ENCODE data around the gene PPFIBP1. TPM values are rescaled to one million over a fixed set of nuclear protein-coding genes. Genes with fewer than 3 reads are reported as not detected.

The PPFIBP1 gene
- total and polyA plus RNA-seq, 2 of the 8 experiments (the other 6 are each of a cell fraction or from before 2014, with no cell fraction given): 7.7 to 31.3 TPM

- 86% methylated on average over 2 of the region's 2 CpGs; no CpG with 5 or more reads in 1 of the 2 experiments for WGBS, 2 experiments (ENCODE audit: extremely low coverage in 1 of 2, insufficient coverage in 1 of 2, insufficient read length in 1 of 2, insufficient replicate concordance in 2 of 2, low coverage in 1 of 2, low lambda C conversion rate in 2 of 2, missing lambda C conversion rate in 1 of 2)
- Histone ChIP-seq H4K91ac (replicated peaks; ENCODE audit: insufficient read length, low read length) (no peak overlapping the region), H3K23ac (ENCODE audit: insufficient read length) (no peak overlapping the region), H3K79me2 (ENCODE audit: control insufficient read depth in 1 of 2, insufficient read depth in 2 of 2, low read length in 2 of 2) (no peaks in the 10 kb centered on the region), H2BK15ac (ENCODE audit: low read length) (no peak overlapping the region), H2AFZ (ENCODE audit: low read length) (no peak overlapping the region), H3K4me2 (ENCODE audit: insufficient read depth in 1 of 2, low read depth in 2 of 2, low read length in 2 of 2) (no peak overlapping the region), H2BK120ac (replicated peaks; ENCODE audit: low read depth, low read length) (no peak overlapping the region), H3K23me2 (ENCODE audit: low read depth, low read length) (no peaks in the 10 kb centered on the region), H4K5ac (ENCODE audit: insufficient read length, low read depth, low read length) (no peak overlapping the region), H3K36me3 (ENCODE audit: control insufficient read depth in 2 of 4, insufficient read depth in 4 of 4, low read length in 3 of 4) (no peaks in the 10 kb centered on the region), H3K18ac (ENCODE audit: extremely low read depth, low read length) (no peak overlapping the region), H3K27ac (ENCODE audit: low read depth, low read length) (no peak overlapping the region), H3K79me1 (ENCODE audit: low read depth, low read length) (no peaks in the 10 kb centered on the region), H4K20me1 (replicated peaks in 1 of 2; ENCODE audit: control insufficient read depth in 1 of 2, insufficient read depth in 2 of 2, low read length in 2 of 2) (no peaks in the 10 kb centered on the region), H3K4me3 (ENCODE audit: extremely low read depth in 1 of 4, insufficient read depth in 2 of 4, low read depth in 3 of 4, low read length in 4 of 4) (no peak overlapping the region), H3K4me1 (replicated peaks in 1 of 4; ENCODE audit: control insufficient read depth in 3 of 4, insufficient read depth in 4 of 4, low read length in 3 of 4) (0 out of 7 replicates have a peak, but pooled peaks cover 0 to 3% (median 0%) of the 10 kb centered on the region in 4 experiments), H2BK20ac (ENCODE audit: low read length) (no peak overlapping the region), H3K56ac (replicated peaks; ENCODE audit: insufficient read length, low read depth, low read length) (no peak overlapping the region), H4K8ac (ENCODE audit: extremely low read depth, insufficient read depth, low read length) (no peak overlapping the region), H2BK5ac (ENCODE audit: low read depth, low read length) (no peak overlapping the region), H3K14ac (ENCODE audit: insufficient read length) (no peak overlapping the region), H3K27me3 (replicated peaks in 1 of 4; ENCODE audit: control insufficient read depth in 3 of 4, extremely low read depth in 1 of 4, insufficient read depth in 3 of 4, low read length in 3 of 4) (no peaks in the 10 kb centered on the region), H3K4ac (replicated peaks; ENCODE audit: insufficient read length, low read depth, low read length) (no peak overlapping the region), H2AK5ac (ENCODE audit: low read depth, low read length) (no peak overlapping the region), H2BK12ac (ENCODE audit: low read depth, low read length) (no peak overlapping the region), H3K9ac (replicated peaks in 1 of 4; ENCODE audit: extremely low read depth in 1 of 4, low read depth in 3 of 4, low read length in 3 of 4) (no peak overlapping the region), H3K9me3 (ENCODE audit: insufficient read depth in 2 of 2, low read depth in 1 of 2, low read length in 1 of 2) (no peaks in the 10 kb centered on the region)
- TF ChIP-seq CREB1 (IDR thresholded peaks at IDR 0.05) (no peak), TBP (IDR thresholded peaks at IDR 0.05; ENCODE audit: low read depth, low read length) (no peak), CBX5 (IDR thresholded peaks at IDR 0.05; ENCODE audit: low read depth, low read length) (no peak), FOSL1 (IDR thresholded peaks at IDR 0.05; ENCODE audit: insufficient read depth, low read depth, low read length) (no peak), ATF3 (IDR thresholded peaks at IDR 0.05; ENCODE audit: insufficient read depth, low read depth, low read length) (no peak), SIN3A (conservative IDR thresholded peaks at IDR 0.05 in 1 of 2, IDR thresholded peaks at IDR 0.05 in 1 of 2; ENCODE audit: low read depth in 1 of 2, low read length in 2 of 2) (no peak), NANOG (IDR thresholded peaks at IDR 0.05; ENCODE audit: insufficient read depth, low read depth, low read length, poor library complexity, severe bottlenecking) (no peak), KDM4A (IDR thresholded peaks at IDR 0.05; ENCODE audit: low read depth, low read length, severe bottlenecking) (no peak), RFX5 (IDR thresholded peaks at IDR 0.05; ENCODE audit: borderline replicate concordance, low read depth, low read length) (no peak), BRCA1 (IDR thresholded peaks at IDR 0.05; ENCODE audit: low read depth, low read length) (no peak), BACH1 (IDR thresholded peaks at IDR 0.05; ENCODE audit: low read length) (no peak)
- CTCF ChIA-PET (ENCODE audit: partially characterized antibody): no interaction called here
- FAIRE-seq (no peak), DNase-seq (ENCODE audit: low read depth in 1 of 2, low spot score in 2 of 2) (no peak)
- POLR2A ChIA-PET (ENCODE audit: partially characterized antibody): no interaction called here
Observed at GRCh38 chr12:27610374-27610773, 86.4 kb downstream of the PPFIBP1 start.

Data from H1 (cell line).